Neural crest cell (in vitro differentiated cells): Measurements from ENCODE around the gene TRIO. TPM values are rescaled to one million over a fixed set of nuclear protein-coding genes. Genes with fewer than 3 reads are reported as not detected.

Experiments used
- DNase-seq: peaks from one replicate; pipeline ENCODE4 v3.0.0; 2021; ENCODE audit warnings: low read depth, mixed read lengths, low spot score
- H3K27ac Mint-ChIP-seq: one replicate; pipeline ENCODE4 v1.8.0; 2021; ENCODE audit warnings: mild to moderate bottlenecking, mixed read lengths; ENCODE audit not compliant: unreplicated experiment
- H3K27me3 Mint-ChIP-seq: 2 replicates; pipeline ENCODE4 v1.8.0; 2021; ENCODE audit warnings: low read depth, mild to moderate bottlenecking, mixed read lengths
- H3K36me3 Mint-ChIP-seq: 2 replicates; pipeline ENCODE4 v1.8.0; 2021; ENCODE audit warnings: low read depth, mild to moderate bottlenecking, mixed read lengths
- H3K4me1 Mint-ChIP-seq: 2 replicates; pipeline ENCODE4 v1.8.0; 2021; ENCODE audit warnings: mixed read lengths
- H3K4me3 Mint-ChIP-seq: one replicate; pipeline ENCODE4 v1.8.0; 2021; ENCODE audit warnings: mild to moderate bottlenecking, mixed read lengths
- H3K9me3 Mint-ChIP-seq: 2 replicates; pipeline ENCODE4 v1.8.0; 2021; ENCODE audit warnings: mixed read lengths
- CTCF ChIP-seq: fragments of 200-600 bp; sonication (generic); conservative IDR thresholded peaks from 2 replicates; pipeline ENCODE4 v1.5.0; 2021; ENCODE audit warnings: antibody characterized with exemption, mild to moderate bottlenecking
- total RNA-seq: library from RNA; stranded (reverse); gene quantifications from 2 replicates; pipeline ENCODE4 v1.2.1, GENCODE V29; 2021

Gene TRIO
- total RNA-seq, 1 donor from 2014 or later, result 134 TPM

- no peak for TF ChIP-seq CTCF
- no peaks in the 10 kb centered on the region for H3K27me3 Mint-ChIP-seq
- DNase-seq, result no peak
- no peak overlapping the region for H3K27ac Mint-ChIP-seq
- H3K36me3 Mint-ChIP-seq, result no peaks in the 10 kb centered on the region
- H3K9me3 Mint-ChIP-seq, result no peaks in the 10 kb centered on the region
- no peak overlapping the region for H3K4me3 Mint-ChIP-seq
- peaks cover 25% of the 10 kb centered on the region for H3K4me1 Mint-ChIP-seq
These were observed 66.2 kb downstream of the TRIO start for GRCh38 chr5:14209222-14209822.

GRCh38 chr5:14209836-14210235, 66.7 kb downstream of the TRIO start:
- TF ChIP-seq CTCF, result no peak
- Mint-ChIP-seq H3K27me3 (no peaks in the 10 kb centered on the region), H3K4me3 (no peak overlapping the region), H3K9me3 (no peaks in the 10 kb centered on the region), H3K36me3 (no peaks in the 10 kb centered on the region), H3K27ac (no peak overlapping the region), H3K4me1 (peaks cover 24% of the 10 kb centered on the region)
- DNase-seq, result no peak

- no peak for TF ChIP-seq CTCF
- no peak overlapping the region for H3K27ac Mint-ChIP-seq
- H3K27me3 Mint-ChIP-seq, result no peaks in the 10 kb centered on the region
- H3K4me1 Mint-ChIP-seq, result peaks cover 22% of the 10 kb centered on the region
- H3K36me3 Mint-ChIP-seq, result no peaks in the 10 kb centered on the region
- no peaks in the 10 kb centered on the region for H3K9me3 Mint-ChIP-seq
- DNase-seq, result no peak
- H3K4me3 Mint-ChIP-seq, result no peak overlapping the region
These were observed 67.6 kb downstream of the TRIO start for GRCh38 chr5:14210729-14211128.

GRCh38 chr5:14211818-14212803, 69.0 kb downstream of the TRIO start:
- peaks cover 33% of the 10 kb centered on the region for H3K4me1 Mint-ChIP-seq
- H3K36me3 Mint-ChIP-seq, result no peaks in the 10 kb centered on the region

GRCh38 chr5:14212838-14213237, 69.7 kb downstream of the TRIO start:
- Mint-ChIP-seq H3K36me3 (no peaks in the 10 kb centered on the region), H3K4me3 (no peak overlapping the region), H3K27ac (no peak overlapping the region), H3K4me1 (peaks cover 33% of the 10 kb centered on the region), H3K27me3 (no peaks in the 10 kb centered on the region), H3K9me3 (no peaks in the 10 kb centered on the region)
- no peak for TF ChIP-seq CTCF
- DNase-seq, result no peak

More at GRCh38 chr5:14211818-14212803, 69.0 kb downstream of the TRIO start:
- Mint-ChIP-seq H3K27ac (no peak overlapping the region), H3K9me3 (no peaks in the 10 kb centered on the region), H3K4me3 (no peak overlapping the region), H3K27me3 (no peaks in the 10 kb centered on the region)
- DNase-seq, result no peak
- no peak for TF ChIP-seq CTCF
